Stimulated activated CD4-positive, alpha-beta T cell treated with anti-CD3 and anti-CD28 coated beads, Interleukin-4, amount 100 ng/mL, for 4 hours (primary cell): ENCODE data around the gene SMURF1.
"Not testable (repeated sequence)": the region's sequence is repeated elsewhere in the genome, so short reads cannot be mapped to it uniquely, and the experiment has no call there.

Source experiments
- DNase-seq, 2 experiments: peaks; one replicate each; pipeline ENCODE4 v3.0.0-alpha.2; 2020

SMURF1 gene

DNA sequence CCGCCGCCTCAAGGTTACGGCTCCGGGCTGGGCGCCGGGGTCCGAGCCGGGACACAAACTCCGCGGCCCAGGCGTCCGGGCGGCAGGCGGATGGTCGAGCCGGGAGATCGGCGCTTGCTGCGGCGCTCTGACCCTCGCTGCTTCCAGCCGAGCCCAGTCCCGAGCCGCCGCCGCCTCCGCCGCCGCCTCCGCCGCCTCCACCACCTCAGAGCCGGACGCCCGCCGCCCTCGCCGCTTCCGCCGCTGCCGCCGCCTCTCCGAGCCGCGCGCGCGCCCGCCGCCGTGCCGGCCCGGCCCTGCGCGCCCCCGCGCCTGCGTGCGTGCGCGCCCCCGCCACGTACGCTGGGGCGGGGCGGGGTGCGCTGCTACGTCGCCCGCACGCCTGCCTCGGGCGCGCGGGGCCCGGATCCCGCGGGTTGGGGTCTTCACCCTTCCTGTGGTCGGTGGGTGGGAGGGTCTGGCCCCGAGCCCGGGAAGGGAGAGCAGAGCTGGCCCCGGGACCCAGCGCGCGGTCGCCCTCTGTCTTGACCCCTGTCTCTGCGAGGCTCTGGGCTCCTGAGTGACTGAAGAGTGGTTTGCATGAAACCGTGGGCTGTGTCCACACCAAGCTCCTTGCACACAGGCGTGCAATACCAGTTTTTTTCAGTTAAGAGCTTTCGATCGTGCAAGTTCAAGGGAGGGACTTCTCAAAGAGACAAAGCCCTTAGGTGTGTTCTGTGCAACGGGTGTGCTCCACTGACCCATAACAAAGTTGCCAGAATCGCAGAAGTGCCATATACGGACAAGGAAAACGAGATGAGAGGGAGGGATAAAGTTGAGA lies at the start of gene SMURF1:
Gene SMURF1, minus strand, starts transcription at position 256 of the 820 bp plus-strand sequence. CDS start 328 bp downstream, outside the sequence.
- peak; percentile 65 to 72 for DNase-seq

DNA sequence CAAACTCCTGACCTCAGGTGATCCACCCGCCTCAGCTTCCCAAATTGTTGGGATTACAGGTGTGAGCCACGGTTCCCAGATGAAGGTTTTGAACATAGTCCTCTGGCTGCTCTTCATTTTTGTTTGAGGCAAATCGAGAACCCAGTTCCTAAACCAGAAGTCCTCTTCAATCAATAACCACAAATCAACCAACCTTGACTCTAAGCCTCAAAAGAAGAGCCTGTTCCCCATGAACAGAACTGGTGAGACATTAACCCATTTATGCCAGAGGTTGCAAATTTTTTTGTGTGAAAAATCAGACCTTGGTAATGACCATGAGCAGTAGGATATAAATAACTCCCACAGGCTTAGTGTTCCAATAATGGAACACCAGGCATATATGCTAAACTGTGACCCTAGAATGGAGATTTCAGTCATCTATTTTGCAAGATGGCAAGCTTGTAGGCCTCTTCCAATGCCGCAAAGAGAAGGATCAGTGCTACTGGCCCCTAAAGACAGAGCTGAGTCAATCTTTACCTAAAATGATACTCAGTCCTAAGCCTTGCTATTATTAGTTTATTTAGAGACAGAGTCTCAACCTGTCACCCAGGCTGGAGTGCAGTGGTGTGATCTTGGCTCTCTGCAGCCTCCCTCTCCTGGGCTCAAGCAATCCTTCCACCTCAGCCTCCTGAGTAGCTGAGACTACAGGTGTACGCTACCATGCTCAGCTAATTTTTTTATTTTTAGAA lies 48.1 kb upstream of the SMURF1 start:
- no peak for DNase-seq

DNA sequence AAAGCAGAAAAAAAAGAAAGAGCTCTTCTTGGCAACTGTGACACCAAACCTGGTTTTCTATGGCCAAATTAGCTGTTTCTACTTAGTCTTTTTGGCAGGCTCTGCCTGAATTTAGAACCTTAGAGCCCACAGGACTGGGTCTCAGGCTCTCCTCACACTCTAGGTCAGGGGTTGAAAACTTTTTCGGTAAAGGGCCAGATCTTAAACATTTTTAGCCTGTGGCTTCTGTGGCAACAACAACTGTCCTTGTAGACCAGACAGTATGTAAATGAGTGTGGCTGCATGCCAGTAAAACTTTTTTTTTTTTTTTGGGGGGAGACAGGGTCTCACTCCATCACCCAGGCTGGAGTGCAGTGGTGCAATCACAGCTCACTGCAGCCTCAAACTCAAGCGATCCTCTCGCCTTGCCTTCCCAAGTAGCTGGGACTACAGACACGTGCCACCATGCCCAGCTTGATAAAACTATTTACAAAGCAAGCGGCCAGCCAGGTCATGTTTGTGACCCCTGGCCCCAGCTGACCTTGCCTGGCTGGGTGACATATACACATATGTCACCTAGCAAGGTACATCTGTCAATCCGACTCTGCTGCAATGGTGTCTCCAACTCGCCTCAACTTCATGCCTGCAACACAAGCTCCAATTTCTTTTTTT lies 46.6 kb upstream of the SMURF1 start:
- no peak for DNase-seq

DNA sequence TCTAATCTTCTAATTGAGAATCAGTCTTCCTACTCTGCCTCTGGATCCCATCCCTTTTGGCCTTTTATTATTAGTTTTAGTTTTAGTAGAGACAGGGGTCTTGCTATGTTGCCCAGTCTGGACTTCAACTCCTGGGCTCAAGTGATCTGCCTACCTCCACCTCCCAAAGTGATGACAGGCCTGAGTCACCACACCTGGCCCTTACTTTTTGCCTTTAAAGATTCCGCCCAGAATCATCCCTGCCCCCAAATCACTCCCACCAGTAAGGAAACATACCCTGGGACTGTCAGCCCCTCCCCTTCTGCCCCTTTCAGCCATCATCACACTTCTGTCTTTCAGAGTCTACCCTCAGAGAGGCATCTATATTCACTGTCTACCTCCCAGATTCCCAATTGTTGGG lies 45.3 kb upstream of the SMURF1 start:
- no peak for DNase-seq

DNA sequence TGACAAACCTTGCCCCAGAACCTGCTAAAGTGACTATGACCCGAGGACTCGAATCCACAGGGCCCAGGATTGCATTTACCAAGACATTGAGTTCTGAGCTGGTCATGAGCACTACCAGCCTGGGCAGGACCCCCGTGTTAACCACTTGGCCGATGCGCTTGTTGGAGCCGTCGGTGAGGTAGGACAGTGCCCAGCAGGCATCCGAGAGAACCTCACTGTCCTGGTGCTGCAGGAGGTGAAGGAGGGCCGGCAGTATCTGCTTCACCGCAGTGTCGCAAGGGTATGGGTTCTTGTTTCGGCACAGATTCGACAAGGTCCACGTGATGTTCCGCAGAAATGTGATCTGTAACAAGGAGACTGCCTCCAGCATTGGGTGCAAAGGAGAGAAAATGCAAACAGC lies 44.3 kb upstream of the SMURF1 start:
- no peak for DNase-seq

DNA sequence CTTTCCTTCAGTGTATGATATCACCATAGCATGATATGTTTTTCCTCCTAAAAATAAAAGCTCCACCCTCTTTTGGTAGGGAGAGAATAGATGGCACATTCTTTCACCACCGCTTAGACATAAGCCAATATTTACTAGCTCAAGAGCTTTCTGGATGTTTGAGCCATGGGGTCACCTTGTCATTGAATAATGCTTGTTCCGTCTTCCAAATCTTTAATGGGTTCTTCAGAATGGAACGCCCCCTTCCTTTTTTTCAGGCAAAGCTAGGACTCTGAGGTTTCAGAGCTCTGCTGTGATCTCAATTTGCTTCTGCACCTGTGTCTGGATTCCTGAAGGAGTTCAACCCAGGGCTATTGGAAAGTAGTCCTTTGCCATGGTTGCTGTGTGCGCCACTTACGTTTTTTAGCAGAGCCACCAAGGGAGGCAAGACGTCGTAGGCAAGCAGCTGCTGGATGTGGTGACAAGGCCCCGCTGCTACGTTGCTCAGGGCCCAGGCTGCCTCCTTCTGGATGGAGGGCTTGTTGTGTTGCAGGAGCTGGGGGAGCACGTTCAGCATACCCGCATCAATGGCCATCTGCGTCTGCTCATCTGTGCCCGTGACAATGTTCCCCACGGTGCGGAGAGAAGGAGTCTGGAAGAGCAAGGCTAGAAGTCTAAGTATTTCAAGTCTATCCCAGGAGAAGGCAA lies 40.8 kb upstream of the SMURF1 start:
- no peak for DNase-seq

DNA sequence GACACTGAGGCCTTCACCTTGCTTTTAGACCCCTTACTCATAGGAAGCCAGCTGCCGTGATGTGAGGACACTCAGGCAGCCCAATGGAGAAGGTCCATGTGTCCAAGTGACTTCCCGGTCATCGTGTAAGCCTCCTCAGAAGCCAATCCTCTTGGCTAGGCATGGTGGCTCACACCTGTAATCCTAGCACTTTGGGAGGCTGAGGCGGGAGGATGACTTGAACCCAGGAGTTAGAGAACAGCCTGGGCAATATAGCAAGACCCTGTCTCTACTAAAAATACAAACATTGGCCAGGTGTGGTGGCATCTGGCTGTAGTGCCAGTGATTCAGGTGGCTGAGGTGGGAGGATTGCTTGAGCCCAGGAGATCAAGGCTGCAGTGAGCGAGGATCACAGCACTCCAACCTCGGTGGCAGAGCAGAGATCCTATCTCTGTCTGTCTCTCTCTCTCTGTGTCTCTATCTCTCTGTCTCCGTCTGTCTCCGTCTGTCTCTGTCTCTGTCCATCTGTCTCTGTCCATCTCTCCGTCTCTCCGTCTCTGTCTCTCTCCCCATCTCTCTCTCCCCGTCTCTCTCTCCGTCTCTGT lies 36.3 kb upstream of the SMURF1 start:
- no peak for DNase-seq

DNA sequence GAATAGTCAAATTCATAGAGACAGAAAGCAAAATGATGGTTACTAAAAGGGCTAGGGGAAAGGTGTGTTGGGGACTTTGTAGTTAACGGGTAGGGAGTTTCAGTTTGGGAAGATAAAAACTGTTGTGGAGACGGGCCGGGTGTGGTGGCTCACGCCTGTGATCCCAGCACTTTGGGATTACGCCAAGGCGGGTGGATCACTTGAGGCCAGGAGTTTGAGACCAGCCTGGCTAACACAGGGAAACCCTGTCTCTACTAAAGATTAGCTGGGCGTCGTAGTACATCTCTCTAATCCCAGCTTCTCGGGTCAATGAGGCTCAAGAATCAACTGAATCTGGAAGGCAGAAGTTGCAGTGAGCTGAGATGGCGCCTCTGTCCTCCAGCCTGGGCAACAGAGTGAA lies 33.3 kb upstream of the SMURF1 start:
- no peak for DNase-seq

DNA sequence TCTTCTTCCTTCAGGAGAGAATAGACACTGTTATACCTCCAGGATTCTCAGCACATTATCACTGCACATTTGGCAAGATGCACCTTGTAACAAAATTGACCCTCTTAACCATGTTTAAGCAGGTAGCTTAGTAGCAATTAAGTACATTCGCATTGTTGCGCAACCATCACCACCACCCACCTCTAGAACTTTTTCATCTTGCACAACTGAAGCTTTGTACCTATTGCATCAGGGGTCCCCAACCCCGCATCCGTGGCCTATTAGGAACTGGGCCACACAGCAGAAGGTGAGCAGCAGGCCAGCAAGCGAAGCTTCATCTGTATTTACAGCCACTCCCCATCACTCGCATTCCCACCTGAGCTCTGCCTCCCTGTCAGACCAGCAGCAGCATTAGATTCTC lies 29.9 kb upstream of the SMURF1 start:
- no peak for DNase-seq

DNA sequence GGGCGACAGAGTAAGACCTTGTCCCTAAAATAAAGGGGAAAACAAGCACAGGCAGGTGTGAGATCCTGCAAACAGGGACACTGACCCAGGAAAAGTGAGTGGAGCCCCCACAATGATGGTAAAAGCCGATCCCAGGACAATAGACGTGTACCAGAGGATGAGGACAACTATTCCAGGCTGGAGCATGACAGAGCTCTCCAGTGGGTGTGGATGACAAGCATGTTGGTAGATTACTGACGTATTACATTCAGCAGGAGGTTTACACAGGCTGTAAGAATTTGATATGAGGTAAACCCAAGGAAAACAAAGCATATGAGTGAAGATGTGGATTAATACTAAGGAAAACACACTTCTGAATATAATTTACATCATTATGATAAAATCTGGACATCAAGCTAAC lies 27.8 kb upstream of the SMURF1 start:
- DNase-seq = no peak

DNA sequence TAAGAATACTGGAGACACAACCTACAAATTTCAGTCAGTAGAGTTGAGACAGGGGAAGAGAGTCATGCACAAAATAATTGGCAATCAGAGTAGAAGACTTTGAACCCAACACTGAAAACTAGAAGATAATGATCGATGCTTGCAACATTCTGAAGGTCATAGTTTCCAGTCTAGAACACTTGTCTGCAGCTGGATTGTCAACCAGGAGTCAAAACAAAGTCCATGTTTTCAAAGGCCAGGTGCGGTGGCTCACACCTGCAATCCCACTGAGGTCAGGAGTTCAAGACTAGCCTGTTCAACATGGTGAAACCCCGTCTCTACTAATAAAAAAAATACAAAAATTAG lies 26.8 kb upstream of the SMURF1 start:
- no peak for DNase-seq

DNA sequence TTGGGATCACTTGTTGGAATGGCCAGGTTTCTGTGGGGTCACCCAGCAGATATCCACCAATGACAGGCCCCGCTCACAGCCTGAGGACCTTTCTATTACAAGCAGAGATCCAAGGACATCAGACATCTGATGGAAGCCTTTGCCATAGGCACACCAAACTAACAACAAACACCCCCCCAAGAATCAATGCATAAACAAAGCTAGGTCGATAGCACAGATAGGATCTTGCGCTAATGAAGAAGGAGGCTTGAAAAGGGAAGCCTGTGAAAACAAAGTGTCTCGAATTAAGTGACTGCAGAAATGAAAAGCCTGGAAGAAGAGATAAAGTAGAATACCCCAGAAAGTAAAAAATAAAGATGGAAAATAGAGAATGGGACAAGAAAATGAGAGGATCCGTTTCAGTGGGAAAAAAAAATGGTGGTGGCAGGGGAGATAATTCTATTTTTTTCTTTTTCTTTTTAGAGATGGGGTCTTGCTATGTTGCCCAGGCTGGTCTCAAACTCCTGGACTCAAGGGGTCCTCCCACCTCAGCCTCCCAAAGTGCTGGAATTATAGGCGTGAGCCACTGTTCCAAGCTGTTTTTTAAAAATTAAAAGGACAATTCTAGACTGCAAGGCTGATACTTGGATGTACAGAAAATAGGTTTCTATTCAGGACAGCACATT lies 26.3 kb upstream of the SMURF1 start:
- no peak for DNase-seq

DNA sequence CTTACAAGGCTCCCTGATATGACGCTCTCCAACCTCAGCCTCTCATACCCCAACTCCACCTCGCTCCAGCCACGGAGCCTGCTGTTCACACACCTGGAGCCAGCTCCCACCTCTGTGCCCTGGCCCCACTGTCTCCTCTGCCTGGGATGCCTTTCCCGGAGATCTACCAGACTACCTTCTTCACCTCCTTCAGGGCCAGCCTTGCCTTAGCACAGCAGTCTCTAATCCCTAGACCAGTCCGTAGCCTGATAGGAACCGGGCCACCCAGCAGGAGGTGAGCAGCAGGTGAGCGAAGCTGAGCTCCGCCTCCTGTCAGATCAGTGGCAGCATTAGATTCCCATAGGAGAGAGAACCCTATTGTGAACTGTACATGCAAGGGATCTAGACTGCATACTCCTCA lies 23.2 kb upstream of the SMURF1 start:
- no peak for DNase-seq

DNA sequence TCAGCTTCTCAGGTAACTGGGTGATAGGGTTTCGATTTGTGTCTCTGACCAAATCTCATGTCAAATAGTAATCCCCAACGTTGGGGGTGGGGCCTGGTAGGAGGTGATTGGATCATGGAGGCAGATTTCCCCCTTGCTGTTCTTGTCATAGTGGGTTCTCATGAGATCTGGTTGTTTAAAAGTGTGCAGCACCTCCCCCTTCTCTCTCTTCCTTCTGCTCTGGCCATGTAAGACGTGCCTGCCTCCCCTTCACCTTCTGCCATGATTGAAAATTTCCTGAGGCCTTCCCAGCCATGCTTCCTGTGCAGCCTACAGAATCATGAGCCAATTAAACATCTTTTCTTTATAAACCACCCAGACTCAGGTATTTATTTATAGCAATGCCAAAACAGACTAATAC lies 21.9 kb upstream of the SMURF1 start:
- no peak for DNase-seq

DNA sequence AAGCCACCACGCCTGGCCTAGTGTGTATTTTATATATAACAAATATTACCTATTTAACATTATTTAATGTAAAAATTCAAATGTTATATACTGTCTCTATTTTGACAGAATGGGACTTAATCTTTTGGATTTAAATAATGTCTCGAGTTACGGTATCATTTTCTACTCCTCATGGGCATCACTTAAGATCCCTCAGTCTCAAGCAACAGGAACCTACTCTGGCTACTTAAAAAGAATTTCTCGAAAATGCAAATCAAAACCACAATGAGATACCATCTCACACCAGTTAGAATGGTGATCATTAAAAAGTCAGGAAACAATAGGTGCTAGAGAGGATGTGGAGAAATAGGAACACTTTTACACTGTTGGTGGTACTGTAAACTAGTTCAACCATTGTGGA lies 19.8 kb upstream of the SMURF1 start:
- DNase-seq = not testable (repeated sequence)

DNA sequence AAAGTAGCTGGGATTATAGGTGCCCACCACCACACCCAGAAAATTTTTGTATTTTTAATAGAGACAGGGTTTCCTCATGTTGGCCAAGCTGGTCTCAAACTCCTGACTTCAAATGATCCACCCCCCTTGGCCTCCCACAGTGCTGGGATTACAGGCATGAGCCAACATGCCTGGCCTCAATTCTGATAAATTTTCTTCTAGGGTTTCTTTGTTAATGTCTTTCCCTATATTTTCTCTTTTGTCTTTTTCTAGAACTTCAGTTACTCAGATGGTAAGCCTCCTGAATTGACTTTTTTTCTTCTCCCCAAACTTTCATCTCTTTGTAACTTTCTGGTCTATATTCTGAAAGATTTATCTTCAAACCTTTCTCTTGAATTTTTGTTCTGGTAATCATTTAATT lies 12.7 kb upstream of the SMURF1 start:
- no peak for DNase-seq

DNA sequence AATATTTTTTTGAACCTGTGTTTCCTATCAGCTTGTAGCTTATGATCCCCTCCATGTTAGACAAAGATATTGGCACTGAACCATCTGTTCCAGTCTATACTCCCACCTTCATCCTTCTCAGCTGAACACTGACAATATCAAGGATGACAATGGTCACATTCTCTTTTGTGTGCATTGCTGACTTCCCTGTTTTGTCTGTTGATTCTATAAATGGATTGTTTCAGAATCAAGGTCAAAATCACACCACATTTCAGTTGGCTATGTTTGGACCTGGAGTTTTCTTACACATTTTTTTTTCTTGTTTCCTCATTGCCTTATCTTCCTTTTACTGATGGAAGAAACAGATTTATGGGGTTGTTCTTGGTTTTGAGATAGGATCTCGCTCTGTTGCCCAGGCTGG lies 11.3 kb upstream of the SMURF1 start:
- DNase-seq = no peak

DNA sequence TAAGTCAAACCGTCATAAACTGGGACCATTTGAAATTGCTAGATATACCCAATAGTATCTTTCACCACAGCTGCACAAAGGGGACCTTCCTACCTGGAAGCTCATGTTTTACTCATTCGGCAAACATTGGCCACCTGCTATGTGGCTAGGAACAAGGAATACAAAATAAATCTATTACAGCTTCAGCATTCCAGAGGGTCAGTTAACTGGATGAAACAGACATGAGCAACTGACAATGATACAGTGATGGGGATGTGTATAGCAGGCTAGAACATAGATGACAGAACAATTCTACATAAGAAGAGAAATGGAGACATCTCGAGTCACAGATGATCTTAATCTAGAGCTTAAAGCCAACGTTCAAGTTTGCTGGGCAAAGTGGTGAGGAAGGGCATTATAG lies 3.1 kb upstream of the SMURF1 start:
- no peak for DNase-seq

DNA sequence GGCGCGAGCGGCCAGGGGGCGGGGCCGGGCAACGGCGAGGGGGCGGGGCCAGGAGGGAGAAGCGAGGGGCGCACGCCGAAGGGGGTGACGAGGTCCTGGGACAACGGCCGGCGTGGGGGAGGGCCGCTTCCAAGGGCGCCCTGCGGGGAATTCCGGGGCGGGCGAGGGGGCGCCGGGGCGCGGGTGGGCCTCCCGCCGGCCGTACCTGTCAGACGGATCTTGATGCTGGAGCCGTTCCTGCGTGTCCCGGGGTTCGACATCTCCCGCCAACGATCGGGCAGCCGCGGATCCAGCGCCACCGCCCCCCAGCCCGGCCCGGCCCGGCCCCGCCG lies 421 bp downstream of the SMURF1 start:
- no peak for DNase-seq

DNA sequence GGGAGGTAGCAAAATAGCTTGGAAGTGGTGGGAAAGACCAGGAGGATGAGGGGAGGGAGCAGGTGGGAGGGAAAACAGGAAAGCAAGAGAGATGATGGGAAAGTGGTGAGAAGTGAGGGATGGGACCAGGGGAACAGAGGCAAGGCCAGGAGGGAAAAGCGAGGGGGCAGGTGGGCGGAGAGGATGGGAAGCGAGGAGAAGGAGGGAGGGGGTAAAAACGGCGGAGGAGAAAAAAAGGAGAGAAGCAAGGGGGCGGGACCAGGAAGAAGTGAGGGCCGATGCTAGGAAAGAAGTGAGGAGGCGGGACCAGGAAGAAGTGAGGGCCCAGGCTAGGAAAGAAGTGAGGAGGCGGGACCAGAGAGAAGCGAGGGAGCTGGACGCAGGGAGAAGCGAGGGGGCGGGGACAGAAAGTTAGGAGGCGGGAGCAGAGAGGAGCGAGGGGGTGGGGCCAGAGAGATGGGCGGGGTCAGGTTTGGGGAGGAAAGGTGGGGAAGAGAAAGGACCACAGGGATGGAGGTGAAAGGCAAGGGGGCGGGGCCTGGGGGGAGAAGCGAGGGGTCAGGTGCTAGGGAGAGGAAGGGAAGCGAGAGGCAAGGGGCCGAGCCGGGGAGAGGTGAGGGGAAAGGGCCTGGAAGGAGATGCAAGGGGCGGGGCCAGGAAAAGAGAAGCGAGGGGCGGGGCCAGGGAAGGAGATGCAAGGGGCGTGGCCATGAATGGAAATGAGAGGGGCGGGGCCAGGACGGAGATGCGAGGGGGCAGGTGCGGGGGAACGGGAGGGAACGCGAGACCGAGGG lies 984 bp downstream of the SMURF1 start:
- peak; percentile 79 to 85 for DNase-seq

DNA sequence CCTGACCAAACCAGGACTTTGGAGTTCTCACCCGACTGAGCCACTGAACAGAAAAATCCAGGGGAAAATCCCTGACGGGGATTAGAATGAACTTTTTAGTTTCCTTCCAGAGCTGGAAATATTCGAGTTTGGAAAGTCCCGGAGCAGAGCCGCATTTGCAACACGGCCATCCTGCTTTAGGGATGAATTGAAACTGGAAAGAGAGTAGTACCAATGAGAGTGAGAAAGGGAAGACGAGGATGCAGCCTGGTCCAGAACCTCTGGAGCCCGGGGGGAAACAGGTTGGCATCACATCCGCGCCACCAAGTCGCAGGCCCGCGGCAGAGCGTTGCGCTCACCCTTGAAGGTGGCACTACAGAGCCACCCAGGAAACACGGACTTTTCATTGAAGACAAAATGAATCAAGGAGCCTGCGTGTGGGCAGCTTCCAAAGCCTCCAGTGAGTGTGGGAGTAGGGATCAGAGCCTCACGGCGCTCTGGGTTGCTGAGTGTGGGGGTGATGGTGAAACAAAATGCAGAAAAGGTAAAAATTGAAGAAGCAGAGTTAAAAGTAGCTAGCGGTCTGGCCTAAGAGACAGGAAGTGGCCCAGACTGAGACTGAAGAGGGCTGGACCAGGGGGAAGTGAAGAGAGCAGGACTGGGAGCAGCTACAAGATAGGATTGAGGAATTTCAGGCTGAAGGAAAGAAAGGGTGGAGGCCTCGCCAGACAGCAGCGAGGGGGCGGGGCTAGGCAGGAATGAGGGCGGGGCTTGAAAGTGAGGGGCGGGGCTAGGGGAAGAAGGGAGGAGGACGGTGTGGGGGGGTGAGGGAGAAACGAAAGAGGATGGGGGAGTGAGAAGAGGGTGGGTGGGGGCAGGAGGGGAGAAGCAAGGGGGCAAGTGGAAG lies 1.8 kb downstream of the SMURF1 start:
- peak; percentile 62 to 65 for DNase-seq
